ENCODE measurements around the gene COX10.

Gene COX10

DNA sequence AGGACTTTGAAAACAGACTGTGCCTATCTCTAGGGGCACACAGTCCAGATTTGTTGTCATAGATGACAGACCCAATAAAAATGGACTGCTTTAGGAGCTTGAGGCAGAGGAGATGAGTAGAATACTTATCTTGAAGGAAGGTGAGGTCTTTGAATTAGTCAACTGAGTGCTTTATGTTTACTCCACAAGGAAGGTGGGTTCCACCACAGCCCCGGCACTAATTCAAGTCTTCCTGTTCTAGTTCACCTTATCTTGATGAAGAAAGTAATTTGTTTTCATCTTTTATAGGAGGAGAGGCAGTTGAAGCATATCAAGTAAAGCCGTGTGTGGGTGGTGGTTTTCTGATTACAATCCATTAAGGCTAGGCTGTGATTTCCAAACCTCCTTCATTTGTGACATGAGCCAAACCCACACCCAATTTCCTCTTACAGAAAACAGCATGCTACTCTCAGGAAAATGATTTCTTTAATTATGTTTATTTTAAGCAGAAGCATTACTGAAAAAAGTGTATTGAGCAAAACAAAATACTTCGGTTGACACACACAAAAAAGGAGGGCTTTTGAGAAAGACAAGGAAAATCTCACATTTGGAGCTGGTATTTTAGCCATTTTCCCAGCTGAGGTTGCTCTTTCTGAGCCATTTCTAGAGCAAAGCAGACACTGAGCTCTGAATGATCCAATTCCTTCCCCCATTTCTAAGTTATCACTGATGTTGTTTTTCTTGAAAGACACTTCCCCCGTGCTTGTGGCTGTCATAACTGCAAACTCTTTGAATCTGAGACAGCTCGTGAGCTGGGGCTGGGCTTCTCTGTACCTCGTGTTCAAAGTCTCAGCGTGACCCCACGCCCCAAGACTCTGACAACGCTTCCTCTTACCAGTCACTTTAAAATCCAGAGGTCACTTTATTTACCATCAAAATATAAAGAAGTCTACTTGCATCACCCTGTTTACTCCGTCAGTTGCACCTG, 132.0 kb downstream of the COX10 start:
- DNase-seq (ENCODE audit: low read depth in 2 of 2), result peak in 1 of 2 donors; percentile 26
- TF ChIP-seq, protein P1, sequence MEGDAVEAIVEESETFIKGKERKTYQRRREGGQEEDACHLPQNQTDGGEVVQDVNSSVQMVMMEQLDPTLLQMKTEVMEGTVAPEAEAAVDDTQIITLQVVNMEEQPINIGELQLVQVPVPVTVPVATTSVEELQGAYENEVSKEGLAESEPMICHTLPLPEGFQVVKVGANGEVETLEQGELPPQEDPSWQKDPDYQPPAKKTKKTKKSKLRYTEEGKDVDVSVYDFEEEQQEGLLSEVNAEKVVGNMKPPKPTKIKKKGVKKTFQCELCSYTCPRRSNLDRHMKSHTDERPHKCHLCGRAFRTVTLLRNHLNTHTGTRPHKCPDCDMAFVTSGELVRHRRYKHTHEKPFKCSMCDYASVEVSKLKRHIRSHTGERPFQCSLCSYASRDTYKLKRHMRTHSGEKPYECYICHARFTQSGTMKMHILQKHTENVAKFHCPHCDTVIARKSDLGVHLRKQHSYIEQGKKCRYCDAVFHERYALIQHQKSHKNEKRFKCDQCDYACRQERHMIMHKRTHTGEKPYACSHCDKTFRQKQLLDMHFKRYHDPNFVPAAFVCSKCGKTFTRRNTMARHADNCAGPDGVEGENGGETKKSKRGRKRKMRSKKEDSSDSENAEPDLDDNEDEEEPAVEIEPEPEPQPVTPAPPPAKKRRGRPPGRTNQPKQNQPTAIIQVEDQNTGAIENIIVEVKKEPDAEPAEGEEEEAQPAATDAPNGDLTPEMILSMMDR (IDR thresholded peaks at IDR 0.05; ENCODE audit: low read depth, low read length), result no peak
- no peak overlapping the region for H3K4me3 ChIP-seq (replicated peaks in 1 of 2; ENCODE audit: low read depth in 2 of 2, low read length in 2 of 2)

DNA sequence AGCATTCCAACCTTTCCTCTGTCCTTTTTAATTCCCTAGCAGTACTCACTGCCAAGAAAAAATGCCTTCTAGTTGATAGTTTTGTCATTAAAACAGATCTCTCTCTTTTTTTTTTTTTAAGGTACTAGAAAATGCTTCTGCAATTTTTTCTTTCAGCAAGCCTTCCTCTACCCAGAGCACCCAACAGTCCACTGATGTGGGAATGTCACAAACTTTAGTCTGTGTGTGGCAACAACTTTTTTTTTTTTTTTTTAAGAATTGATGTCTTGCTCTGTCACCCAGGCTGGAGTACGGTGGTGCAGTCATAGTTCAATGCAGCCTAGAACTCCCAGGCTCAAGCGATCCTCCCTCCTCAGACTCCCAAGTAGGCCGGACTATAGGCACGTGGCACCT, 132.7 kb downstream of the COX10 start:
- no peak overlapping the region for H3K4me3 ChIP-seq (replicated peaks in 1 of 2; ENCODE audit: low read depth in 2 of 2, low read length in 2 of 2)
- DNase-seq (ENCODE audit: low read depth in 2 of 2), result no peak
- TF ChIP-seq, protein P1 (IDR thresholded peaks at IDR 0.05; ENCODE audit: low read depth, low read length), result no peak

DNA sequence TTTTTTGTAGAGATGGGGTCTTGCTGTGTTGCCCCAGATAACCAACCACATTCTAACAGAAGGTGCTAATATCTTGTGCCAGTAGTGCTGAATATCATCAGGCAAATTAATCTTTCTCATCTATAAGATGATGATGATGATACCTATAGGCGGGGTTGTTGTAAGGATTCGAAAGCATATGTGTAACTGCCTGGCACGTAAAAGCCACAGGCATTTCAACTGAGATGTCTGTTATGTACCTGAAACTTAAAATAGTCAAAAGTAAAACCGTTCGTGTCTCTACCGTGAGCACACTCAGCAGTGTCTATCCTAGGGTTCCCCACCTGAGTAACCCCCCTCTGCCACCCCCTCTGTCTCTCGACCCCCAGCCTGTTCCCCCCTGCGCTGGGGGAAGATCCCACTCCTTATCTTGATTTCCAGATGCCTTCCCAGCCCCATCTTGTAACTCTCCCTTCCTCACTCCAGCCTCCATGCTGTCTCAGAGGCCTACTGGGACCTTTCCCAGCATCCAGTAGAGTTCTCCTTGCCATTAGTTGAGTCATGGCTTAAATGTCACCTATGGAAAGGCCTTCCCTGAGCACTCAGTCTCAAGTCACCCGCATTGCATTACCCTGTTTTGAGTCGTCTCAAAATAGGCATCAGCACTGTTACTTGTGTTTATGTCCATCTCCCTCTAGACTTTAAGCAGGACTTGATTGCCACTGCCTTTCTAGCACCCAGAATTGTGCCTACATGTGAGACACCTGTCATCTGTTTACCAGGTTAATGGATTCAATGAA, 133.3 kb downstream of the COX10 start:
- no peak overlapping the region for H3K4me3 ChIP-seq (replicated peaks in 1 of 2; ENCODE audit: low read depth in 2 of 2, low read length in 2 of 2)
- TF ChIP-seq, protein P1 (IDR thresholded peaks at IDR 0.05; ENCODE audit: low read depth, low read length), result no peak
- DNase-seq (ENCODE audit: low read depth in 2 of 2), result no peak

DNA sequence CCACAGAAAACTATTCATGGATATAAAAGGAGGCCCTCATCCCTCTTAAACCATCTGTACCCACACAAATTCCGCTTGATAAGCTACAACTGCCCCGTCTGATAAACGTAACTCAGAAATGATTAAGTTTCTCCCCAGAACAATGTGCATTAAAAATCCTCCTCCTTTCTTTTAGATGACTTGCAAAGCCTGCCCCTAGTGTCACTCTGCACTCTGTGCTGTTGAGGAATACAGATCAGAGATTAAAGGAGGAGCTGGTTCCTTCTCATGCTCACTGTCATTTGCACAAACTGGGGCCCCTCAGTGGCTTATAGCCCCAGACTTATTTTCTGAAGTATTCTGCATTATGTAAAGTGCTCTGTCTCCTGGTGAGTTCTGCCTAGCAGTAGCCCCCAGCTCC, 134.1 kb downstream of the COX10 start:
- DNase-seq (ENCODE audit: low read depth in 2 of 2), result peak; percentile 6 to 11
- TF ChIP-seq, protein P1 (IDR thresholded peaks at IDR 0.05; ENCODE audit: low read depth, low read length), result peak; percentile 27
- H3K4me3 ChIP-seq (replicated peaks in 1 of 2; ENCODE audit: low read depth in 2 of 2, low read length in 2 of 2), result no peak overlapping the region

DNA sequence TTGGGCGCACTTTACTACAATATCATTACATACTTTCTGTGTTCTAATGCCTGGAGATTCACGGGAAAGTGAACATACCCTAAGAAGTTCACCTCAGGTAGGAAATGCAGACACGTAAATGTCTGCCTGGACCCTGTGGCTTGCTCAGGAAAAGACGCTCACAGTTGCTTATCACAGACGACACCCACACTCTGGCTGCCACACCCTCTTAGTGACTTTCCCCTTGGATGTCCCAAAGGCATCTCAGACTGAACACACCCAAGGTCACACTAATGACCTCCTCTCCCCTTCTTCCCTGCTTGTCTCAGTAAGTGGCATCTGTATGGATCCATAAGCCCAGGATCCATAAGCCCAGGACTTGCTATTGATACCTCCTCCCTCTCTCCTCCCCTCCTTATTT, 134.8 kb downstream of the COX10 start:
- TF ChIP-seq, protein P1 (IDR thresholded peaks at IDR 0.05; ENCODE audit: low read depth, low read length), result no peak
- no peak for DNase-seq (ENCODE audit: low read depth in 2 of 2)
- H3K4me3 ChIP-seq (replicated peaks in 1 of 2; ENCODE audit: low read depth in 2 of 2, low read length in 2 of 2), result no peak overlapping the region

DNA sequence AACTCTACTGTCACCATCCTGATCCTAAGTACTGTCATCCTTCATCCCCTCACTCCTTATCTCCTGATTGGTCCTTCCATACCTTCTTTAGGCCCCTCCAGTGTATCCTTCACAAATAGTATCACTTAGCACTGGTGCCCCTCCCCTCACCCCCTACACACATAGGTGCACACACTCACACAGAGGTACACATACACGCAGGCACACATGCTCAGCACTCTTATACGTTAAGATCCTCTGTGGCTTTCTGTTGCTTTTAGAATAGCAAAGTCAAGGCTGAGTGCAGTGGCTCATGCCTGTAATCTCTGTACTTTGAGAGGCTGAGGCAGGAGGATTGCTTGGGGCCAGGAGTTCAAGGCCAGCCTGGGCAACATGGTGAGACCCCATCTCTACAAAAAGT, 135.2 kb downstream of the COX10 start:
- TF ChIP-seq, protein P1 (IDR thresholded peaks at IDR 0.05; ENCODE audit: low read depth, low read length), result no peak
- no peak for DNase-seq (ENCODE audit: low read depth in 2 of 2)
- no peak overlapping the region for H3K4me3 ChIP-seq (replicated peaks in 1 of 2; ENCODE audit: low read depth in 2 of 2, low read length in 2 of 2)
